SK-N-SH (cell line): Measurements from ENCODE around the gene IPO9. TPM values are rescaled to one million over a fixed set of nuclear protein-coding genes. Genes with fewer than 3 reads are reported as not detected.
A peak's percentile ranks its signal among the peaks of the same experiment; 100 is the strongest.

Experiments
- CTCF ChIA-PET: fragments of 300-600, 350-600 bp; formaldehyde crosslinking; extraction: SDS; loops from one replicate; lab custom pipeline; 2021; lab: Yijun Ruan, JAX
- POLR2A ChIA-PET: fragments of 350-600 bp; sonication (Branson Sonifier 250); formaldehyde crosslinking; extraction: SDS; loops from one replicate; lab custom pipeline; 2020; ENCODE audit warnings: antibody characterized with exemption, inconsistent platforms; lab: Yijun Ruan, JAX
- DNase-seq: peaks from one replicate; pipeline ENCODE4 v3.0.0; 2012
- H2AFZ ChIP-seq: fragments of 200-600 bp; sonication (generic); 2 replicates; pipeline ENCODE4 v1.8.1; 2016; ENCODE audit warnings: antibody characterized with exemption, mild to moderate bottlenecking, low read depth
- H3F3A ChIP-seq: fragments of 200-600 bp; sonication (generic); replicated peaks from 2 replicates; pipeline ENCODE3; 2016; ENCODE audit warnings: antibody characterized with exemption, mild to moderate bottlenecking; ENCODE audit not compliant: insufficient read depth
- H3K27ac ChIP-seq, 2 experiments: fragments of 200-500 bp in 1 of 2; fragments of 200-600 bp in 1 of 2; sonication (Bioruptor generic) in 1 of 2; sonication (generic), shearing (Covaris generic) in 1 of 2; 2 replicates each; pipeline versions ENCODE4 v1.5.1 to v1.6.1; 2014 to 2016; ENCODE audit warnings: low read depth in 2 of 2, inconsistent platforms in 1 of 2, low read length in 1 of 2, mild to moderate bottlenecking in 1 of 2, mixed read lengths in 1 of 2
- H3K27me3 ChIP-seq: fragments of 200-600 bp; sonication (generic), shearing (Covaris generic); 2 replicates; pipeline ENCODE4 v1.6.1; 2016; ENCODE audit warnings: mixed run types; ENCODE audit not compliant: insufficient read depth
- H3K36me3 ChIP-seq, 2 experiments: fragments of 200-500 bp in 1 of 2; fragments of 200-600 bp in 1 of 2; sonication (Bioruptor generic) in 1 of 2; sonication (generic) in 1 of 2; replicated peaks in 1 of 2; 2 replicates each; pipeline versions ENCODE3 to v1.5.1; 2014 to 2016; ENCODE audit warnings: low read length in 1 of 2, mild to moderate bottlenecking in 1 of 2; ENCODE audit not compliant: insufficient read depth in 2 of 2, control insufficient read depth in 1 of 2
- H3K4me1 ChIP-seq, 2 experiments: fragments of 200-500 bp in 1 of 2; fragments of 200-600 bp in 1 of 2; sonication (Bioruptor generic) in 1 of 2; sonication (generic), shearing (Covaris generic) in 1 of 2; 2 replicates each; pipeline versions ENCODE4 v1.5.1 to v1.6.1; 2014 to 2016; ENCODE audit warnings: low read depth in 1 of 2, low read length in 1 of 2, mixed run types in 1 of 2; ENCODE audit not compliant: insufficient read depth in 2 of 2, control insufficient read depth in 1 of 2
- H3K4me2 ChIP-seq: fragments of 200-600 bp; sonication (generic), shearing (Covaris generic); 2 replicates; pipeline ENCODE4 v1.6.1; 2017; ENCODE audit warnings: mixed run types
- H3K4me3 ChIP-seq, 2 experiments: fragments of 200-500 bp in 1 of 2; fragments of 200-600 bp in 1 of 2; sonication (Bioruptor generic) in 1 of 2; sonication (generic), shearing (Covaris generic) in 1 of 2; 2 replicates each; pipeline versions ENCODE4 v1.5.1 to v1.8.1; 2014 to 2016; ENCODE audit warnings: low read depth in 2 of 2, inconsistent platforms in 1 of 2, low read length in 1 of 2, mild to moderate bottlenecking in 1 of 2, mixed read lengths in 1 of 2, moderate library complexity in 1 of 2
- H3K79me2 ChIP-seq: fragments of 200-600 bp; sonication (generic); 2 replicates; pipeline ENCODE4 v1.8.1; 2017; ENCODE audit warnings: mild to moderate bottlenecking; ENCODE audit not compliant: insufficient read depth
- H3K9ac ChIP-seq: fragments of 200-600 bp; sonication (generic); 2 replicates; pipeline ENCODE4 v1.6.1; 2017; ENCODE audit warnings: mixed run types
- H3K9me2 ChIP-seq: fragments of 200-600 bp; sonication (generic); 2 replicates; pipeline ENCODE4 v1.6.1; 2017; ENCODE audit warnings: mixed run types
- H3K9me3 ChIP-seq: fragments of 200-600 bp; sonication (generic); 2 replicates; pipeline ENCODE4 v1.6.1; 2017; ENCODE audit warnings: mixed run types, mild to moderate bottlenecking, moderate library complexity
- H4K20me1 ChIP-seq: fragments of 200-600 bp; sonication (generic); 2 replicates; pipeline ENCODE4 v1.6.1; 2017; ENCODE audit warnings: mild to moderate bottlenecking, mixed run types; ENCODE audit not compliant: insufficient read depth
- CHD2 ChIP-seq: fragments of 150-350 bp; IDR thresholded peaks from 2 replicates; pipeline ENCODE4 v1.6.1; 2018; ENCODE audit warnings: low read length; ENCODE audit not compliant: partially characterized antibody
- ELF1 ChIP-seq: IDR thresholded peaks from 2 replicates; pipeline ENCODE4 v1.4.0; 2012
- EZH2phosphoT487 ChIP-seq: fragments of 200-600 bp; sonication (generic); IDR thresholded peaks from 2 replicates; pipeline ENCODE4 v1.6.1; 2017; ENCODE audit warnings: low read depth, mixed run types, mild to moderate bottlenecking, antibody characterized with exemption, moderate library complexity, borderline replicate concordance
- FOSL2 ChIP-seq: IDR thresholded peaks from 2 replicates; pipeline ENCODE4 v1.4.0; 2012; ENCODE audit warnings: low read depth, mild to moderate bottlenecking, moderate library complexity, borderline replicate concordance
- FOXJ3 ChIP-seq: sonication (generic); formaldehyde crosslinking; IDR thresholded peaks from 2 replicates; pipeline ENCODE4 v1.5.1; 2020; ENCODE audit warnings: mild to moderate bottlenecking, missing genetic modification reagents
- GATA2 ChIP-seq: sonication (generic); formaldehyde crosslinking; IDR thresholded peaks from 2 replicates; pipeline ENCODE4 v1.5.0; 2020; ENCODE audit warnings: mild to moderate bottlenecking, missing genetic modification reagents
- IRF3 ChIP-seq: fragments of 150-350 bp; IDR thresholded peaks from 2 replicates; pipeline ENCODE4 v1.6.1; 2016; ENCODE audit warnings: mild to moderate bottlenecking, low read depth, low read length
- JUND ChIP-seq: IDR thresholded peaks from 2 replicates; pipeline ENCODE4 v1.4.0; 2012
- PBX3 ChIP-seq: IDR thresholded peaks from 2 replicates; pipeline ENCODE4; 2012
- POLR2AphosphoS5 ChIP-seq: IDR thresholded peaks from 2 replicates; pipeline ENCODE4 v1.6.1; 2012; ENCODE audit warnings: low read depth, low read length
- RXRA ChIP-seq: IDR thresholded peaks from 2 replicates; pipeline ENCODE4 v1.4.0; 2012; ENCODE audit warnings: low read depth, mild to moderate bottlenecking, borderline replicate concordance
- SIN3A ChIP-seq: IDR thresholded peaks from 2 replicates; pipeline ENCODE4 v1.6.1; 2012; ENCODE audit warnings: low read depth, mild to moderate bottlenecking, low read length, moderate library complexity, borderline replicate concordance
- SMC3 ChIP-seq: IDR thresholded peaks from 2 replicates; pipeline ENCODE4 v1.6.1; 2012; ENCODE audit warnings: low read depth, low read length, improper control_type of control experiment
- TAF1 ChIP-seq: IDR thresholded peaks from 2 replicates; pipeline ENCODE4 v1.6.1; 2012; ENCODE audit warnings: low read depth, mild to moderate bottlenecking, low read length, moderate library complexity, borderline replicate concordance
- TEAD4 ChIP-seq: IDR thresholded peaks from 2 replicates; pipeline ENCODE4 v1.4.0; 2012; ENCODE audit warnings: mild to moderate bottlenecking, borderline replicate concordance; ENCODE audit not compliant: insufficient read depth
- USF1 ChIP-seq: IDR thresholded peaks from 2 replicates; pipeline ENCODE4 v1.4.0; 2012; ENCODE audit warnings: low read depth, borderline replicate concordance
- USF2 ChIP-seq: fragments of 150-350 bp; IDR thresholded peaks from 2 replicates; pipeline ENCODE4 v1.6.1; 2017; ENCODE audit warnings: antibody characterized with exemption, low read length, low read depth, borderline replicate concordance
- YY1 ChIP-seq: IDR thresholded peaks from 2 replicates; pipeline ENCODE4 v1.4.0; 2012; ENCODE audit warnings: low read depth, mild to moderate bottlenecking
- WGBS: methylation state at CpG from one replicate; pipeline ENCODE4 v1.1.6; 2017; ENCODE audit warnings: low lambda C conversion rate; 5-methylcytosine and 5-hydroxymethylcytosine counted together
- polyA plus RNA-seq, 3 experiments: library from polyadenylated mRNA; depleted of rRNA; stranded (reverse); fragments of >200 nt; gene quantifications; 2 replicates each; pipeline ENCODE4 v1.2.3, GENCODE V29; 2012

The IPO9 gene
- polyA plus RNA-seq, 1 of the 3 experiments (the other 2 are of a cell fraction): 24.5 TPM

GRCh38 chr1:201818971-201819750 lies 9.8 kb upstream of the IPO9 start:
- no peaks in the 10 kb centered on the region for H3K9me3 ChIP-seq
- no peak overlapping the region for H3K9ac ChIP-seq
- no peaks in the 10 kb centered on the region for H3K9me2 ChIP-seq
- DNase-seq: no peak
- POLR2A ChIA-PET: interaction anchor here (0.7 kb wide), 1 partner anchor 123 kb away, joined by 4 read pairs; no protein-coding TSS in a partner anchor
- H4K20me1 ChIP-seq: no peaks in the 10 kb centered on the region
- peak overlapping the region in 1 of 2 experiments; percentile 22; a peak in 1 of 4 replicates for H3K27ac ChIP-seq
- no peaks in the 10 kb centered on the region; a peak in 1 of 4 replicates for H3K4me1 ChIP-seq
- H2AFZ ChIP-seq: no peak overlapping the region
- H3K36me3 ChIP-seq: peaks cover 66 to 97% of the 10 kb centered on the region in 2 experiments
- TF ChIP-seq POLR2AphosphoS5 (no peak), FOSL2 (no peak), TAF1 (no peak), GATA2 (CRISPR knock-in tag) (no peak), CHD2 (no peak), FOXJ3 (CRISPR knock-in tag) (no peak), PBX3 (no peak), IRF3 (no peak), USF1 (no peak), JUND (no peak), SMC3 (no peak), TEAD4 (no peak)
- peaks cover 48% of the 10 kb centered on the region for H3K79me2 ChIP-seq
- H3F3A ChIP-seq: peaks cover 80% of the 10 kb centered on the region
- no peaks in the 10 kb centered on the region for H3K27me3 ChIP-seq
- WGBS: 84% methylated on average over 5 of the region's 5 CpGs
- no peak overlapping the region for H3K4me2 ChIP-seq
- CTCF ChIA-PET: interaction anchor here (0.6 to 4.8 kb wide), 12 partner anchors 8 to 372 kb away, joined by 3 to 15 read pairs (median 5); partner anchors contain the start of gene IPO9
- H3K4me3 ChIP-seq: no peak overlapping the region

- CTCF ChIA-PET: interaction anchor here (0.7 to 4.8 kb wide), 7 partner anchors 9 to 308 kb away, joined by 3 to 15 read pairs (median 4); partner anchors contain the start of gene IPO9
- H3K9ac ChIP-seq: no peak overlapping the region
- no peak overlapping the region for H3K4me2 ChIP-seq
- POLR2A ChIA-PET: no interaction called here
- H3K9me3 ChIP-seq: no peaks in the 10 kb centered on the region
- H3K4me1 ChIP-seq: peaks cover 0 to 2% of the 10 kb centered on the region in 2 experiments; a peak in 2 of 4 replicates
- WGBS: 92% methylated on average over 2 of the region's 2 CpGs
- no peaks in the 10 kb centered on the region for H3K9me2 ChIP-seq
- peaks cover 80% of the 10 kb centered on the region for H3F3A ChIP-seq
- H3K36me3 ChIP-seq: peaks cover 67 to 93% of the 10 kb centered on the region in 2 experiments
- peaks cover 43% of the 10 kb centered on the region for H3K79me2 ChIP-seq
- H4K20me1 ChIP-seq: no peaks in the 10 kb centered on the region
- H2AFZ ChIP-seq: no peak overlapping the region
- H3K27ac ChIP-seq: no peak overlapping the region
- DNase-seq: no peak
- H3K4me3 ChIP-seq: no peak overlapping the region
- no peaks in the 10 kb centered on the region for H3K27me3 ChIP-seq
- TF ChIP-seq SIN3A: no peak
- no peak for TF ChIP-seq SMC3
- TF ChIP-seq PBX3: no peak
- no peak for TF ChIP-seq TEAD4
- no peak for TF ChIP-seq YY1
- no peak for TF ChIP-seq CHD2
- no peak for TF ChIP-seq RXRA
- no peak for TF ChIP-seq USF2
- no peak for TF ChIP-seq JUND
- TF ChIP-seq EZH2phosphoT487: no peak
- TF ChIP-seq TAF1: no peak
- no peak for TF ChIP-seq ELF1
Observed at GRCh38 chr1:201820413-201820812, 8.5 kb upstream of the IPO9 start.
